K562 (cell line): ENCODE data around the gene MFAP1. TPM values are rescaled to one million over a fixed set of nuclear protein-coding genes. Genes with fewer than 3 reads are reported as not detected.
A peak's percentile ranks its signal among the peaks of the same experiment; 100 is the strongest.

Experiments used
- CHD1 ChIP-seq: fragments of 200-600 bp; sonication (generic); IDR thresholded peaks from one replicate; pipeline ENCODE4 v1.6.1; 2012; ENCODE audit warnings: mild to moderate bottlenecking, moderate library complexity, low read length, inconsistent platforms
- KDM5B ChIP-seq: fragments of 200-600 bp; sonication (generic); IDR thresholded peaks from 2 replicates; pipeline ENCODE4 v1.6.1; 2012; ENCODE audit warnings: low read depth, mild to moderate bottlenecking, moderate library complexity, low read length, control low read depth, inconsistent platforms; ENCODE audit not compliant: insufficient replicate concordance
- NONO ChIP-seq, 2 experiments: fragments of 200-400 bp in 1 of 2; fragments of 450-650 bp in 1 of 2; formaldehyde crosslinking in 1 of 2; IDR thresholded peaks; 2 replicates each; pipeline ENCODE4 v1.6.1; 2017; ENCODE audit warnings: low read depth in 2 of 2, mild to moderate bottlenecking in 2 of 2, moderate library complexity in 2 of 2, low read length in 1 of 2
- PHTF2 ChIP-seq: fragments of 250-450 bp; sonication (Bioruptor Pico); IDR thresholded peaks from 2 replicates; pipeline ENCODE4 v1.5.0; 2021; ENCODE audit warnings: mild to moderate bottlenecking
- RBBP5 ChIP-seq: fragments of 200-600 bp; sonication (generic); IDR thresholded peaks from 2 replicates; pipeline ENCODE4 v1.6.1; 2012; ENCODE audit warnings: borderline replicate concordance, mild to moderate bottlenecking, low read length, control low read depth, inconsistent platforms; ENCODE audit not compliant: insufficient read depth, poor library complexity, severe bottlenecking
- SMAD1 ChIP-seq: fragments of 150-350 bp; IDR thresholded peaks from 2 replicates; pipeline ENCODE4 v1.6.1; 2014; ENCODE audit warnings: low read length, low read depth; ENCODE audit not compliant: partially characterized antibody
- SMARCE1 ChIP-seq: fragments of 450-650 bp; IDR thresholded peaks from 2 replicates; pipeline ENCODE4 v1.7.1; 2016; ENCODE audit warnings: mild to moderate bottlenecking
- SMC3 ChIP-seq: conservative IDR thresholded peaks from 2 replicates; pipeline ENCODE4 v1.6.1; 2011; ENCODE audit warnings: low read depth, low read length, improper control_type of control experiment; ENCODE audit not compliant: insufficient read depth
- SRF ChIP-seq, 2 experiments: fragments of 250-450, 450-650 bp in 1 of 2; sonication (Bioruptor Pico) in 1 of 2; sonication (generic) in 1 of 2; formaldehyde crosslinking; IDR thresholded peaks; 2 replicates each; pipeline versions ENCODE4 v1.5.0 to v1.5.1; 2020 to 2022; ENCODE audit warnings: mild to moderate bottlenecking in 1 of 2, missing genetic modification reagents in 1 of 2
- TOE1 ChIP-seq, 2 experiments: fragments of 450-650 bp in 1 of 2; sonication (generic) in 1 of 2; formaldehyde crosslinking in 1 of 2; IDR thresholded peaks; 2 replicates each; pipeline versions ENCODE4 v1.7.1 to v1.8.0; 2016 to 2022; ENCODE audit warnings: borderline replicate concordance in 2 of 2, mild to moderate bottlenecking in 2 of 2, antibody characterized with exemption in 1 of 2, inconsistent platforms in 1 of 2, low read depth in 1 of 2, missing genetic modification reagents in 1 of 2, moderate library complexity in 1 of 2
- ZNF12 ChIP-seq: sonication (generic); formaldehyde crosslinking; IDR thresholded peaks from 2 replicates; pipeline ENCODE4 v1.4.0; 2020; ENCODE audit warnings: mild to moderate bottlenecking, missing genetic modification reagents
- ZNF407 ChIP-seq: fragments of 450-650 bp; IDR thresholded peaks from 2 replicates; pipeline ENCODE4 v1.6.1; 2016; ENCODE audit warnings: low read depth
- ZNF76 ChIP-seq: fragments of 250-450 bp; sonication (Bioruptor Pico); IDR thresholded peaks from 2 replicates; pipeline ENCODE4 v1.4.0; 2020; ENCODE audit warnings: mild to moderate bottlenecking, moderate library complexity, borderline replicate concordance
- polyA plus RNA-seq, 8 experiments: library from polyadenylated mRNA; depleted of rRNA in 4 of 8; stranded (reverse) in 5 of 8; unstranded in 3 of 8; fragments of >200 nt; fragmentation: Nextera tagmentation in 2 of 8; fragmentation: Illumina TruSeq in 1 of 8; extraction: Ambion mirVana in 2 of 8; extraction: Trizol in 1 of 8; gene quantifications; 2 replicates each; pipeline versions ENCODE4 v1.2.1 to v1.2.3, GENCODE V29; 2011 to 2014; ENCODE audit warnings: inconsistent platforms in 1 of 8, missing spikeins in 1 of 8
- total RNA-seq, 7 experiments: library from RNA; depleted of rRNA in 6 of 7; stranded (reverse); fragments of >200 nt in 6 of 7; fragmentation: Illumina TruSeq in 2 of 7; extraction: Trizol in 2 of 7; gene quantifications; 2 replicates each; pipeline versions ENCODE4 v1.2.1 to v1.2.3, GENCODE V29; 2011 to 2021; ENCODE audit warnings: low replicate concordance in 1 of 7
- TF ChIP-seq, protein P1 (sequence below): fragments of 450-650 bp; formaldehyde crosslinking; conservative IDR thresholded peaks from 2 replicates; pipeline ENCODE4 v1.4.0; 2022; ENCODE audit warnings: mild to moderate bottlenecking, missing genetic modification characterization

Gene MFAP1
- total and polyA plus RNA-seq, 9 of the 15 experiments (the other 6 are each of a cell fraction or from before 2014, with no cell fraction given): 34.9 to 64.1 (median 48.2) TPM

GRCh38 chr15:43824302-43825246 lies at the start of gene MFAP1 (continued):
- 0 out of 2 replicates have a peak, but pooled peaks have one; percentile 5 for TF ChIP-seq ZNF407
- TF ChIP-seq SMARCE1: 0 out of 2 replicates have a peak, but pooled peaks have one; percentile 57
- 0 out of 2 replicates have a peak, but pooled peaks have one; percentile 21 for TF ChIP-seq ZNF12 (CRISPR knock-in tag)
- peak; percentile 67 for TF ChIP-seq TOE1 (IDR thresholded peaks at IDR 0.05; ENCODE audit: borderline replicate concordance)
- TF ChIP-seq TOE1 (CRISPR knock-in tag; IDR thresholded peaks at IDR 0.05; ENCODE audit: borderline replicate concordance, low read depth): 0 out of 2 replicates have a peak, but pooled peaks have one; percentile 21
- peak; percentile 93 for TF ChIP-seq KDM5B
- peak; percentile 98 for TF ChIP-seq ZNF76
- peak; percentile 93 for TF ChIP-seq RBBP5
- peak; percentile 51 for TF ChIP-seq SMAD1
- no peak for TF ChIP-seq PHTF2 (CRISPR knock-in tag)
- 0 out of 4 replicates have a peak, but pooled peaks of 1 of the 2 experiments have one; percentile 40 for TF ChIP-seq NONO (IDR thresholded peaks at IDR 0.05; ENCODE audit: low read depth in 2 of 2, low read length in 1 of 2)
- no peak for TF ChIP-seq CHD1
- TF ChIP-seq, protein P1, sequence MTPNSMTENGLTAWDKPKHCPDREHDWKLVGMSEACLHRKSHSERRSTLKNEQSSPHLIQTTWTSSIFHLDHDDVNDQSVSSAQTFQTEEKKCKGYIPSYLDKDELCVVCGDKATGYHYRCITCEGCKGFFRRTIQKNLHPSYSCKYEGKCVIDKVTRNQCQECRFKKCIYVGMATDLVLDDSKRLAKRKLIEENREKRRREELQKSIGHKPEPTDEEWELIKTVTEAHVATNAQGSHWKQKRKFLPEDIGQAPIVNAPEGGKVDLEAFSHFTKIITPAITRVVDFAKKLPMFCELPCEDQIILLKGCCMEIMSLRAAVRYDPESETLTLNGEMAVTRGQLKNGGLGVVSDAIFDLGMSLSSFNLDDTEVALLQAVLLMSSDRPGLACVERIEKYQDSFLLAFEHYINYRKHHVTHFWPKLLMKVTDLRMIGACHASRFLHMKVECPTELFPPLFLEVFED (CRISPR knock-in tag): no peak
- no peak for TF ChIP-seq SMC3
- peak in 1 of 2 experiments; percentile 43; a peak in 1 of 4 replicates for TF ChIP-seq SRF (CRISPR knock-in tag; IDR thresholded peaks at IDR 0.05)
